ENCODE data around the gene ABCF1.

DNA sequence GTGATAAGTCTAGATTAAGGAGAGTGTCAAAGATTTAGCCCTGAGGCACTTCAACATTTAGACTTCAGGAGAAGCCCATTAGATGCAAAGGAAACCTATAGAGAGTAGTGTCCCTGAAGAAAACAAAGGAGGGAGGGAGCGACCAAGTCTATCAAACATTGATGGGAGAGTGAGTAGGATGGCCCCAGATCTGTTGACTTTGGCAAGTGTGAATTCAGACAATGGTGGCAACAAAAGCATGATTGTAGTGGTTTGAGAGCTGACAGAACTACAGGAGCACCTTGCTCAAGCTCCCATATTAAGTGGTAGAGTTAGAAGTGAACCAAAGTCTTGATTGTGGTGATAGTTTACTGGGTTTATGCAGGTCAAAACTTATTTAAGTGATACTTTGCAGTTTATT lies 979 bp upstream of the ABCF1 start:
- TF ChIP-seq CTCF (IDR thresholded peaks at IDR 0.05) (no peak), POLR2A (IDR thresholded peaks at IDR 0.05; ENCODE audit: low read depth) (no peak), EP300 (IDR thresholded peaks at IDR 0.05) (no peak), POLR2AphosphoS5 (IDR thresholded peaks at IDR 0.05) (no peak)

Measured in esophagus muscularis mucosa (tissue), 4 donors.